ENCODE data around the gene CYB561D1. TPM values are rescaled to one million over a fixed set of nuclear protein-coding genes. Genes with fewer than 3 reads are reported as not detected.

CYB561D1 gene
- total and polyA plus RNA-seq, 2 of the 8 experiments (the other 6 are each of a cell fraction or from before 2014, with no cell fraction given): 3.6 to 3.8 TPM

- no peak for TF ChIP-seq ATF2 (IDR thresholded peaks at IDR 0.05; ENCODE audit: low read length)
- no peak for TF ChIP-seq CTCF (IDR thresholded peaks at IDR 0.05; ENCODE audit: control extremely low read depth in 1 of 3, insufficient read depth in 1 of 3, low read depth in 1 of 3, low read length in 3 of 3)
- no peak for TF ChIP-seq PHF8 (conservative IDR thresholded peaks at IDR 0.05; ENCODE audit: low read depth, low read length)
- TF ChIP-seq CTBP2 (IDR thresholded peaks at IDR 0.05; ENCODE audit: borderline replicate concordance, insufficient read depth, insufficient read length, low read length): no peak
- no peak for TF ChIP-seq CHD2 (IDR thresholded peaks at IDR 0.05; ENCODE audit: low read length)
Observed at GRCh38 chr1:109529881-109530456, 36.1 kb downstream of the CYB561D1 start (continued).

Data from H1 (cell line).